Measurements from ENCODE around the gene VAPA. TPM values are rescaled to one million over a fixed set of nuclear protein-coding genes. Genes with fewer than 3 reads are reported as not detected.
A peak's percentile ranks its signal among the peaks of the same experiment; 100 is the strongest.

The VAPA gene
- total RNA-seq, 1 donor from 2014 or later: 118 TPM

- DNase-seq (ENCODE audit: low spot score in 2 of 2) (no peak), FAIRE-seq (no peak)
Measured at GRCh38 chr18:9931146-9931545, 17.3 kb downstream of the VAPA start.

- FAIRE-seq (no peak), DNase-seq (ENCODE audit: low spot score in 2 of 2) (no peak)
Measured at GRCh38 chr18:9931678-9932077, 17.9 kb downstream of the VAPA start.

GRCh38 chr18:9933865-9934264 is 20.0 kb downstream of the VAPA start:
- DNase-seq (ENCODE audit: low spot score in 2 of 2) (no peak), FAIRE-seq (no peak)

GRCh38 chr18:9934274-9934673 is 20.5 kb downstream of the VAPA start:
- DNase-seq (ENCODE audit: low spot score in 2 of 2): no peak
- FAIRE-seq: no peak

GRCh38 chr18:9941103-9941502 is 27.3 kb downstream of the VAPA start:
- DNase-seq (ENCODE audit: low spot score in 2 of 2): no peak
- FAIRE-seq: no peak

- FAIRE-seq (peak; percentile 59), DNase-seq (ENCODE audit: low spot score in 2 of 2) (no peak)
Measured at GRCh38 chr18:9941660-9942059, 27.8 kb downstream of the VAPA start.

GRCh38 chr18:9943311-9943710 is 29.5 kb downstream of the VAPA start:
- DNase-seq (ENCODE audit: low spot score in 2 of 2): no peak

GRCh38 chr18:9944805-9945204 is 31.0 kb downstream of the VAPA start:
- DNase-seq (ENCODE audit: low spot score in 2 of 2) (no peak), FAIRE-seq (no peak)

More at GRCh38 chr18:9943311-9943710, 29.5 kb downstream of the VAPA start:
- no peak for FAIRE-seq

- no peak for FAIRE-seq
Measured at GRCh38 chr18:9946831-9947230, 33.0 kb downstream of the VAPA start.

GRCh38 chr18:9947248-9947647 is 33.4 kb downstream of the VAPA start:
- FAIRE-seq (no peak), DNase-seq (ENCODE audit: low spot score in 2 of 2) (no peak)

More at GRCh38 chr18:9946831-9947230, 33.0 kb downstream of the VAPA start:
- no peak for DNase-seq (ENCODE audit: low spot score in 2 of 2)

GRCh38 chr18:9949315-9949714 is 35.5 kb downstream of the VAPA start:
- DNase-seq (ENCODE audit: low spot score in 2 of 2) (no peak), FAIRE-seq (no peak)

GRCh38 chr18:9949861-9950260 is 36.0 kb downstream of the VAPA start:
- DNase-seq (ENCODE audit: low spot score in 2 of 2) (no peak), FAIRE-seq (no peak)

- no peak for DNase-seq (ENCODE audit: low spot score in 2 of 2)
- no peak for FAIRE-seq
Measured at GRCh38 chr18:9950289-9951016, 36.6 kb downstream of the VAPA start.

GRCh38 chr18:9951022-9951859 is 37.4 kb downstream of the VAPA start:
- FAIRE-seq: no peak
- DNase-seq (ENCODE audit: low spot score in 2 of 2): no peak

GRCh38 chr18:9952633-9953416 is 39.0 kb downstream of the VAPA start:
- DNase-seq (ENCODE audit: low spot score in 2 of 2) (no peak), FAIRE-seq (no peak)

- FAIRE-seq: no peak
- no peak for DNase-seq (ENCODE audit: low spot score in 2 of 2)
Measured at GRCh38 chr18:9958861-9959399, 45.1 kb downstream of the VAPA start.

- no peak for DNase-seq (ENCODE audit: low spot score in 2 of 2)
- FAIRE-seq: no peak
Measured at GRCh38 chr18:9959564-9959963, 45.7 kb downstream of the VAPA start.

GRCh38 chr18:9960258-9960904 is 46.6 kb downstream of the VAPA start:
- FAIRE-seq (no peak), DNase-seq (ENCODE audit: low spot score in 2 of 2) (no peak)

GRCh38 chr18:9961041-9961440 is 47.2 kb downstream of the VAPA start:
- no peak for FAIRE-seq
- no peak for DNase-seq (ENCODE audit: low spot score in 2 of 2)
